Measurements from ENCODE around the gene INSIG1.

The INSIG1 gene

DNA sequence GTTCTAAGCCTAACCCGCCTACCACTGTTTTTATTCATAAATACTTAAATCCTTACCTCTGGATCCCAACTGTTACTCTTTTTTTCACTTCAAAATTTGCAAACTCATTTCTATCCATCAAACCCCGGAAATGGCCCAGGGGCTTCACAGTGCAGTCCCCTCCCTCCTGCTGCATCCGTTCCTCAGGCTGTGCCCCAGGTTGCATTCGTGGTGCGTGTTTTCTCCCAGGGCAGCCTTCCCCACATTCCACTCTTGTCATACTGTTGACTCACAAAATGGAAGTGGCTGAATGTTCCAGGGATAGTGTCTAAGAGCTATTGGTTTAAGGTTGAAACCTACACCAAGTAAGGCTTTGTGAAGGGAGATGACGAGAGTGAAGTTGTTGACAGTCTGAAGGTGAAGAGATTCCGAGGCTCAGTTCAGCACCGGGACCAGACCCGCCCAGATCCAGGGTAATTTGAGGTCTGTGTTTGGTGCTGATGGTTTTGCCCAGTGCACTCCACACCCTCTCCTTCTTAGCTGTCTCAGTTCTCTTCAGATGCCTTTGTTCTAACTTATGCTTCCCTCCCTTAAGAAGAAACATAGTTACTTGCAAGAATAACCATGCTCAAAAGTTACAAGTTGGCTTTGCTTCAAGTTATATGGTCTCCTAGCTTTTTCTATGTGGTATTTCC is 7.7 kb downstream of the INSIG1 start:
- DNase-seq: no peak

DNA sequence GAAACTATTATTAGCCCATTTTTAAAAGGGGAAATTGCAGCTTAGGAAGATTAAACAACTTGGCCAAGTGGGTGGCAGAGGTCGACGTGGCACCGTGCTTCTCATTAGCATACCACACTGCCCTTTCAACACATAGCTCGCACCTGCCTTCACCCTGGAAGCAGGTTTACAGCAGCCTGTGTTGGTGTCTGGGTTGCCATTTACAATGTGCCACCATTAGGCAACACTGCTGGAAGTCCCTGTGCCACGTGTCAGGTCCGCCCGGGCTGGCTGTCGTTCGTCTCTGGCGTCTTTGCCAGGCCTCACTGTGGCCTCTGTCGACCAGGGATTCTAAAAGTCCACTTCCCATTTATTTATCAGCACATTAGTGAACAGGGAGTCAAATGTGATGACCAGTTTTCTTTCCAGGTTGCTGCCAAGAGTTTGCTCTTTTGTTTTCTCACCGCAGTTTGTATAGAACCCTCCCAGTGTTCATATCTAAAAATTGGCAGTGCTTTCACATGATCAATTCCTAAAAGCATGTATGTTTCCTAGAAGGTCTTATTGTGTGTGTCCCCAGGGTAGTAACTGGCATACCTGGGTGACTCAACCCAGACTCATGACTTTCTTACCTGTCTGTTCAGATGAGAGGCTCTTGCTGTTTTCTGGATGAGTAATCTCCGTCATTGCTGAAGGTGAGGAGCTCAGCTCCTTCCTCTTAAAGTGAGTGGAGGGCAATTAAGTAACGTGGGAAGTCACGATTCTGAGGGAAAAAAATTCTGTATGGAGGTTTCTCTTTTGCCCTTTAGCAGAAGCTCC is 9.2 kb downstream of the INSIG1 start:
- DNase-seq: no peak

DNA sequence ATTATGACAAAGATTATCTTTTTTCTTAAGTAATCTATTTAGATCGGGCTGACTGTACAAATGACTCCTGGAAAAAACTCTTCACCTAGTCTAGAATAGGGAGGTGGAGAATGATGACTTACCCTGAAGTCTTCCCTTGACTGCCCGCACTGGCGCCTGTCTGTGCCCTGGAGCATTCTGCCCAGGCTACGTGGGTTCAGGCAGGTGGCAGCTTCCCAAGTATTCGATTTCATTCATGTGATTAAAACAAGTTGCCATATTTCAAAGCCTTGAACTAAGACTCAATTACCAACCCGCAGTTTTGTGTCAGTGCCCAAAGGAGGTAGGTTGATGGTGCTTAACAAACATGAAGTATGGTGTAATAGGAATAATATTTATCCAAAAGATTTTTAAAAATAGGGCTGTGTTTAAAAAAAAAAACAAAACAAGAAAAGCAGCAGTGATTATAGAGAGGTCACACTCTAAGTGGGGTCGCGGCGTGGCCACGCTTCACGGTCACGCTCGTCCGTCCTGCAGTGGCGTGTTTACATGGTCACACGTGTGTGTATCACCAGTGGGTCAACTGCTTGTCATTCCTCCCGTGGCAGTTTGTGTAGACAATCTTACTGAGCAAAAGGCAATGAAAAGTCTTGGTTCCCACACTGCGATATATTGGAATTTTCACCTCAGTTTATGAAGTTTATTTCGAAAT is 10.8 kb downstream of the INSIG1 start:
- DNase-seq: no peak

DNA sequence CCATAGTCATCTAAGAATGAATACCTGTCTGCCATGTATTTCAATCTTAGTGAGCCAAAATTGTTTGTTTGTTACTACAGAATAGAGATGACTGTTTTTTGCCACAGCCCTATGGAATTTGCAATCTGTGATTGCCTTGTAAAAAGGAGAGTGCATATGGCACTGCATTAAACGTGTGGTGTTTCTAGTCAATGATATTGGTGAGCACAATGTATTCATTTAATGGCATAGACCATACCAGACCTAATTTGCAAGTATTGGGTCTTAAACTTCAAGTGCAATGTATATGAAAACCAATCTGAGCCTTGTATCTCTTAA is 11.3 kb downstream of the INSIG1 start:
- DNase-seq: no peak

DNA sequence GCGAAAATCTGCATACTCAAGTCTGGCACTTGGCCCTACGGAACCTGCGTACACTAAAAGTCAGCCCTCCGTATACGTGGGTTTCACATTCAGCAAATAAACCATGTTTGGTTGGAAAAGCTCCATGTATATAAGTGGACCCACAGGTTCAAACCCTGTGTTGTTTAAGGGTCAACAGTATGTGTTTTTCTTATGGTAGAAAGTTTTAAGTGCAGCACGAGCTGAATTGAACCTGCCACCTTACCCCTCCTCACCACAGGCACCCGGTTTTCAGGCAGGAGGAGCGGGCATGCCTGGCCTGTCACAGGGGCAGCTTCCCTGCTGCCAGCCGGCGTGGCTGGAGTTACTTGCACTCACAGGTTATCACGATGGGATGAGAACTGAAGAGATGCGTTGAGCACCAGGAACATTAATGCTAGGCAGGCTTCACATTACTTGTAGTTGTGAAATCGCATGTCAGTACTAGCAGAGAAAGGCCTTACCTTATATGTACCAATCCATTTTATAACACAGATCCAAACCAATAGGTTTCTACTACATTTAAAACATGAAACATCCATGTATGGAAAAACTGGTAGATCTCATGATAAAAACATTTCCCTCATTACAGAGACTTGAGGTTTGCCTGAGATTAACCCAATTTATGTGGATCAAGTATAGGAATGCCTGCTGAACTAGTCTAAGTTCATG is 12.9 kb downstream of the INSIG1 start:
- DNase-seq: no peak

DNA sequence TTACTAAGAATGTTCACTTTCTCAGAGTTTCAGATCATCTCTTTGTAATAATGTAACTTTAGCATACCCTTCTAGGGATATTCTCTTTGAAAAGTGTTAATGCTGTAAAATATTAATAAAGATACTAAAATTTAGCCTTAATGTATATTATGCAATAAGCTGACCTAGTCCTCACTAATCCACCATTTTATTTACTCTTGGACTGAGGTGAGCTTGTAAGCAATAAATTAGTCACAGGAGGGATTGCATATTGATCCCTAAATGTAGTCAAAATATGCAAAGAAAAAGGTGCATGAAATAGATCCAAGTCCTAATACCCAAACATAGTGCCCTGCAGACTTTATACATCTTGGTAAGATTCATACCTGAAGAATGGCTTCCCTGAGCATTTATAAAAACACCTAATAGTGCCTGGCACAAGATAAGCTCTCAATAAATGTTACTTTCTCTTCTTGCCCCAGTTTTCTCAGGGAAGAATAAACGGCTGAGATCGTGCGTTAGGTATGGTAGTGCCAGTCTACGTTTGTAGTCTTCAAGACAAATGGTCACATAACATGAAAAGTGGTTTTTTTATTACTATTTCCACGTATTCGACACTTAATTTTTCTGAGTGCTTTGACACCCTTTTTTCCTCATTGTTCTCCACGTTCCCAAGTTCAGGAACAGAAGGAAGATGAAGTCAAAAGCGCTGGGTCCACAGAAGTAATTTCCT is 14.3 kb downstream of the INSIG1 start:
- no peak for DNase-seq

DNA sequence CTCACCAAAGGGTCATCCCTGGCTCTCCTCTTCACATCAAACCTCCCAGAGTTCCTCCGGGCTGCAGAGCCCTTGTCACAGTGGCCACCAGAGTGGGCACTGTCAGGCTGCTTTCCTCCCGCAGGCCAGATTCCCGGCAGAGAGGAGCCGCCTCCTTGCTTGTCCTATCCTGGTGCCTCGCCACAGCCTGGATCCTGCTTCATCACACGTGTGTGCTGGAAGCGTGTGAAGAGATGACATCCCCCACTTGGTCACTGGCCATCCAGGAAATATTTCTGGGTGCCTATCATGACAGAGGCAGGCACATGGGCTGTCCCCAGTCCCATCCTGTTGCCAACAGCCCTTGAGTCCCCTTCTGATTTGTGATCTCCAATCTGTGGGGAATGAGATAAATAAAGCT is 15.0 kb downstream of the INSIG1 start:
- no peak for DNase-seq

DNA sequence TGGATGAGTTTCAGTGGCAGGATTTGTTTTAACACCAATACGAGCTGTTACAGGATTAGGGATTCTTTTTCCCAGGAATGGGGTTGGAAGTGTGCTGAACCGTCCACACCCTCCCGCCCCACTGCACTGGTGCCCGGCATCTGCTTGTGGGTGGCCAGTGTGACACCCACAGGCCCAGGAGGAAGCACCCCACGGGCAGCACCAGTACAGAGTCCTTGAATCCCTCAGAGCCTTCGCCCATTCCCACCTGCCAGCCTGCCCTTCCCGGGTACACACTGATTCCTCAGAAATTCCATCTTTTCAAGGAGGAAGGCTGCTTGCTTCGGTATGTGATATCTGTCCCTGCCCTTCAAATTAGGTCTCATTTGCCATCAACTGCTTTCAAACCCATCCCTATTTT is 15.4 kb downstream of the INSIG1 start:
- no peak for DNase-seq

DNA sequence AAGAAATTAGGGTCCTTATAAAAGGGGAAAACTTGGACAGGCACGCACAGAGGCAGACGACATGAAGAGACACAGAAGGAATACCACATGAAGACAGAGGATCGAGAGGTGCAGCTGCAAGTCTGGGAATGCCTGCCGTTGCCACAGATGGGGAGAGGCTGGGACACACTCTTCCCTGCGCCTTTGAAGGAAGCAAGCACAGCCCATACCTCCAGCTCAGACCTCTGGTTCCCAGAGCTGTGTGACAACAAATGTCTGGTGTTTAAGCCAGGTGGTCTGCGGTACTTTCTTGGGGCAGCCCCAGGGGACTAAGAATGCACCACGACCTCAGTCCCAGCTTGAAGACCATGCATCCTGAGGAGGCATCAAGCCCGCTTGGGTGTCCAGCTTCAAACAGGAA is 18.3 kb downstream of the INSIG1 start:
- no peak for DNase-seq

DNA sequence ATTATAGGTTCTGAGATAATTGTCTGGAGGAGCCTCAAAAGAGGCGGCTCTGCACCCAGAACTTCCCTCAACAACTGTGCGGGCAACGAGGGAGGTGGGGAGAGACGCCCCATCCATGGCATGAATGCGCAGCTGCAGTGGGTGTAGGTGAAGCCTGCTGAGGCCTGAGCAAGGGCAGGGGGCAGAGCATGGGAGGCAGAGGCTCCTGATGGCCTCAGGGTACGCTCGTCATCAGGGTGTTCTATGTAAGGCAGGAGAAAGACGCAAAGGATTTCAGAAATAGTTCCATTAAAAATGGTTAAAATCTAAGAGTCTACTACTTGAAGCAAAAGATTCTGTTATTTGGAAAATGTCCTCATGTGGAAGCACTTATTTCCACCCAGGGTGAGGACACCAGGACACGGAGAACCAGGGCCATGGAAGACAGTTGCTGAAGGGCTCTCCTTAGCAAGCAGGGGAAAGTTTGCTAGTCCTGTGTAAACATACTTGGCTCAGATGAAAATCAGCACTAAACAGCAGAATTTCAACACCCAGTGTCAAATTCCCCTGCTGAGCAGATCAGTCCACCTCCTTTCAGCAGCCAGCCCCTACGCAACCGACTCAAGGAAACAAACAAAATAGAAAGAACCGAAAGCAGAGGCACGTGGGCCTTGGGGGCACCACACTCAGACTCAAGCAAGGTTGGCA is 18.9 kb downstream of the INSIG1 start:
- DNase-seq: no peak

DNA sequence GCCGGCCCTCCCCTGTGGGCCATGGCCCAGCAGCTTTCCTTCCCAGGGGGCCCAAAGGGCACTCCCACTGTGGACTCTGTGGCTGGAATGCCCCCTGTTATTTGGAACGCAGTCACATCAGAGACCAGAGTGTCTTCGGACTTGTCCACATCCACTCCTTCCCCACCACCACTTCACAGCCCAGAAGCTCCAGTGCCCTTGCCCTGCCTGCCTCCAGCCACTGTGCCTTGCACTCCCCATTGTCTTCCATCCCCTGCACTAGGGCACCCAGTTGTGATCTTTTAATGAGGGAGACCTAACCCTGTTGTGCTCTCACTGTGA is 19.4 kb downstream of the INSIG1 start:
- no peak for DNase-seq

DNA sequence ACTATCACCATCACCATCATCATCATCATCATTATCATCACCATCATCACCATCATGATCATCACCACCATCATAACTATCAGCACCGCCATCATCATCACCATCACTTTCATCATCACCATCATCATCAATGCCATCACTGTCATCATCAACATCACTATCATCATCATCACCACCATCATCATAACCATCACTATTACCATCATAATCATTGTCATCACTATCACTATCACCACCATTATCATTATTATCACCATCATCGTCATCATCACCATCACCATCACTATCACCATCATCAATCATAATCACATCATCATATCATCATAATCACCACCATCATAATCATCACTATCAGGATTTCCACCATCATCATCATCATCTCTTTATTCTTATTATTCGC is 20.6 kb downstream of the INSIG1 start:
- DNase-seq: no peak

DNA sequence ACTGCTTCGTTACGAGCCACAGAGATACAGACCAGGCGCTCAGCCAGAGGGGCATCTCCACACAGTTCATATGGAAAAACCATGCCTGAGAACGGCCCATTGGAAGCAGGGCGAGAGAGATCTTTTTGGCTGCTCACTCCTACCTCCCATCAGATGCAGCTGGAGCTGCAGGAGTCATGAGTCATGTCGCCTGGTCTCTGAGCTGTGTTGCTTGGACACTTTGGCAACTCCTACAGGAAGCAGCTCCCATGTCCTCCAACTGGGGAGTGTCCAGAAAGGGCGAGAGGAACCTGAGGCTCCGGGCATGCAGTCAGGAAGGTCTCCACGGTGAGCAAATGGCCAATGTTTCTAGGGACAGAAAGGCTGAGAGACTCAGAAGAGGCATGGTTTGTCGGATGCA is 24.9 kb downstream of the INSIG1 start:
- DNase-seq: no peak

DNA sequence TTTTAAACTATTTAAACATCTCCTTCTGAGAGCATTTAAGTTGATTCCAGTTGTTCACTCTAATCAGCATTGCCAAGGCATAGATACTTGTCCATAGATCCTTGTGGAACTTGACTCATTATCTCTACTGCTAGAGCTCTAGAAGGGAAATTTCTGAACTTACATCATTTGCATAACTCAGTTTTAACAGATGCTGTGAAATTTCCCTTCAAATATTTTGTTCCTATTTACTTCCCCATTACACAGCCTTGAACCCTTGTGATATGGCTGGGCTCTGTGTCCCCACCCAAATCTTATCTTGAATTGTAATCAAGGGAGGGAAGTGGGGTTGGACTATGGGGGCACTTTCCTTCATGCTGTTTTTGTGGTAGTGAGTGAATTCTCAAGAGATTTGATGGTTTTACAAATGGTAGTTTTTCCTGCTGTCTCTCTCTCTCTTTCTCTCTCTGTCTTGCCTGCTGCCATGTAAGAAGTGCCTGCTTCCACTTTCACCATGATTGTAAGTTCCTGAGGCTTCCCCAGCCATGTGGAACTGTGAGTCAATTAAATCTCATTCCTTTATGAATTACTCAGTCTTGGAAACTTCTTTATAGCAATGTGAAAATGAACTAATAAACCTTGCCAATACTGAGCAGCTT is 25.4 kb downstream of the INSIG1 start:
- no peak for DNase-seq

DNA sequence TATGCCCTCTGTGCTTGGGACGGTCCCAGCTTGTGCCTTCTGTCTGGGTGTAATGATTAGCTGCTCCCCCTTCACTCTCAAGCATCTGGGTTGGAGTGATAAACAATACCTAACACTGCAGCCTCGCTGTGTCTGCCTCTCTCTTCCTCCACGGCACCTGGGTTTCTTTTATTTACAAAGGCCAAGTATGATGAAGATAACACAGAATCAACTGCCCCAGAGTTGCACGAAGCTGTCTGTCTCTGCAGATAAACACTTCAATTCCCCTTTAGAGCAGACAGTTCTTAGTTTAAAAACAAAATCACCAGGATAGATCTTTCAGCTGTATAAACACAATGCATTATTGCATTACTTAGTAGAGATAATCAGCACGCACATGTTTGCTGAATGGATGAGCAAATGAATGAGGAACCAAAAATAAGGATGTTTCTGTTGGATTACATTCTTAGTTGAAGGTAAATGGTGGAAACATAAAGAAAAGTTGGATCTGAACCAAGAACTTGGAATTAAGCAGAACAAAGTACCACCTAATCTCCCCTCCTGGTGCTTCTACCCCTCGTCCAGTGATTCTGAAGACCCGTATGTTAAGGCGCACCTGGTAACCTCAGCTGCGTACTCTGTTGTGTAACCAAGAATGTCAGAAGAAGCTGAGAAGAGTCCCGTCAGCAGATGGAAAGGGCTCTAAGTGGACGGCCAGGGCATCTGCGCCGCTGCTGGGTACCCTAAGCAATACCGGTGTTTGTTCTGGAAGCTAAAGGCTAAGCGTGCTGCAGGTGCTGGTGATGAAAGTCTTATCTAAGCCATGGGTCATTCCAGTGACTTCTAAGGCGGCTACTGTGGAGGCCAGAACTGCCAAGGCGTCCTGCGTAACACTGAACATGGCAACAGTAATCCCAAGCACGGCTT is 26.6 kb downstream of the INSIG1 start:
- DNase-seq: no peak

DNA sequence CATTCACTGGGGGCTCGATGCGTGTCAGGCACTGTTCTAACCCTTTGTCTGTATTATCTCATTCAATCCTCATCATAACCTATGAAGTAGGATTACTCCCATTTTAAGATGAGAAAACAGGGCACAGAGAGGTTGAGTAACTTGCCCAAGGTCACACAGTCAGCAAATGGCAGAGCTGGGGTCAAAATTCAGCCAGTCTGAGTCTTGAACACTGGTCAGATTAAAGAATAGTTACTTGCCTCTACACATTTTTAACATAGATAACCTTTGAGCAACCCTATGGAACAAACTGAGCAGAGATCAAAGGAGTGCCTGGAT is 27.2 kb downstream of the INSIG1 start:
- no peak for DNase-seq

DNA sequence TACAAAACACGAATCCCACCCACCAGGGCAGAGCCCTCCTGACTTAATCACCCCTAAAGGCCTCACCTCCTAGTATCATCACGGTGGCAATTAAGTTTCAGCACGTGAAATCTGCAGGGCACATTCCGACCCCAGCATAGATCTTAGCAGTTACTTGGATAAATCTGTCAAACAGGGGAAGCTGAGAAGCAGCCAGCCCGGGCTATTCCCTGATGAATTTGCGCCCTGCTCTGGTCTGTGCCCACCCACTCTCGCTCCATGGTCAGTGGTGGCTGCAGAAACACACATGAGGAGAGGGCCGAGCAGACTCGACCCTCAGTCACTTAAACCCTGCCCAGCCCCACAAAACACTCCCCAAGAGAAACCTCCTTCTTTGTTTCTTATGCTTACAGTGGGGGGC is 28.7 kb downstream of the INSIG1 start:
- no peak for DNase-seq

DNA sequence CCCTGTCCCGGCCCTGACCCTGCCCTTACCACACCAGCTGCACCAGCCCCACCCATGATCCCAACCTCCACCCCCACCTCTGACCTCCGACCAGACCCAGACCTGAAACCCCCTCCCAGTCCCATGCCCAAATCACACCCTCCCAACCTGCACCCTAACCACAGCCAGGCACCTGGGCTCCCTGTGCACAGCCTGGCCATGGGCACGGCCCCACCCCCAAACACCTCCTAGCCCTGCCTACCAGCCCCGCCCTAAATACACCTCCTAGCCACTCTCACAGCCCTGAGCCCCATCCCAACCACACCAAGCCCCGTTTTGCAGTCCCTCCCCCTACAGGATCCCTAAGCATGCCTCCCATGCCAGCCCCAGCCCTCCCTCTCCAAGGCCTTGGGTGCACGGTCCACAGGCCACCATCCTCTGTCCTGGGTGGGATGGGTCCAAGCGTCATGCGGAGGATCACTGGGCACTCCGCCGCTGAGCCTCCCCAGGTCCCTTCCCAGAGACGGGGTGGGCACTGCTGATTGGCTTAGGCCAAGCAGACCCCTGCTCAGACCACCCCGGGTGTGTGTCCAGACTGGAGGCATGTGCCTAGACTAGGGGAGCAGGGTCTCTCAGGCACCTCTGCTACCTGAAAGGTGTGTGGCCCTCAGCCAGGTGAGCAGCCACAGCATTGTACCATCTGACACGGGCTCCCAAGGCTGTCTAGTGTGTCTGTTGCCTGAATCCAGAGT is 30.1 kb downstream of the INSIG1 start:
- no peak for DNase-seq

DNA sequence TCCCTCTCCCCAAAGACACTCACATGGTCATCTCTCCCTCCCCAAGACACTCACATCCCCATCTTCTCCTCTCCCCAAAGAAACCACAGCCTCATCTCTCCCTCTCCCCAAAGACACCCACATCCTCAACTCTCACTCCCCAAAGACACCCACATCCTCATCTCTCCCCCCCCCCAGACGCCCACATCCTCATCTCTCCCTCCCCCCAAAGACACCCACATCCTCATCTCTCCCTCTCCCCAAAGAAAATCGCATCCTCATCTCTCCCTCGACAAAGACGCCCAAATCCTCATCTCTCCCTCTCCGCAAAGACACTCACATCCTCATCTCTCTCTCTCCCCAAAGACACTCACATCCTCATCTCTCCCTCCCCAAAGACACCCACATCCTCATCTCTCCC is 31.5 kb downstream of the INSIG1 start:
- DNase-seq: no peak

DNA sequence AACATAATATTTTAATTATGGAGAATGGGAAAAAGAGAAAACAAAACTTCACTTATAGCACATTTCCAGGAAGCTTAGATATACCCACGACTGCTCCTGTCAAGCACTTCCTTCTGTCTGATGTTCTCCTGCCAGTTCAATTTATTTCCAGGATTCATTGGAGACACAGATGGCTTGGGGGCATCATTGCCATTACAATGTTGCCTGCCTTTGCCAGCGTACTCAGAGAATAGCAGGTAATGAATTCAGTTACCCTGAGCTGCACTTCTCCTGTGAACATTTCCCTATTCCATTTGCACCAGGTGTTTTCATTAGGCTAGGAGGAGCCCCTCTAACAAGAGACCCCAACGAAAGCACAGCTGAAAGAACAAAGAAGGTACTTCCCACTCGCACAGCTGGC is 33.7 kb downstream of the INSIG1 start:
- DNase-seq: no peak
